Loucy (cell line): ENCODE data around the gene SREK1IP1.
A peak's percentile ranks its signal among the peaks of the same experiment; 100 is the strongest.

Experiments used
- H2AFZ ChIP-seq: fragments of 200-600 bp; sonication (generic); 2 replicates; pipeline ENCODE4 v1.6.0; 2016; ENCODE audit warnings: antibody characterized with exemption, mild to moderate bottlenecking, low read length, moderate library complexity
- H3F3A ChIP-seq: fragments of 200-600 bp; 2 replicates; pipeline ENCODE4 v1.6.0; 2016; ENCODE audit warnings: antibody characterized with exemption, low read depth, mild to moderate bottlenecking
- H3K27me3 ChIP-seq: fragments of 200-600 bp; sonication (generic); 2 replicates; pipeline ENCODE4 v1.6.1; 2014; ENCODE audit warnings: low read length, mild to moderate bottlenecking; ENCODE audit not compliant: insufficient read depth, poor library complexity, severe bottlenecking
- H3K36me3 ChIP-seq: fragments of 200-600 bp; sonication (generic); 2 replicates; pipeline ENCODE4 v1.6.1; 2016; ENCODE audit warnings: low read length; ENCODE audit not compliant: insufficient read depth
- H3K4me1 ChIP-seq: fragments of 200-600 bp; sonication (generic); 2 replicates; pipeline ENCODE4 v1.5.1; 2014; ENCODE audit warnings: low read length, mild to moderate bottlenecking; ENCODE audit not compliant: insufficient read depth, poor library complexity, severe bottlenecking
- H3K4me2 ChIP-seq: fragments of 200-600 bp; sonication (generic); 2 replicates; pipeline ENCODE4 v1.6.0; 2014; ENCODE audit warnings: antibody characterized with exemption, low read length, low read depth, mild to moderate bottlenecking; ENCODE audit not compliant: poor library complexity, severe bottlenecking
- H3K4me3 ChIP-seq: fragments of 200-600 bp; sonication (generic); 2 replicates; pipeline ENCODE4 v1.5.1; 2014; ENCODE audit warnings: low read length, mild to moderate bottlenecking, mixed read lengths; ENCODE audit not compliant: poor library complexity, severe bottlenecking
- H3K79me2 ChIP-seq: fragments of 200-600 bp; sonication (generic); 2 replicates; pipeline ENCODE4 v1.6.1; 2014; ENCODE audit warnings: low read length; ENCODE audit not compliant: insufficient read depth
- H3K9ac ChIP-seq: fragments of 200-600 bp; sonication (generic); 2 replicates; pipeline ENCODE4 v1.6.0; 2014; ENCODE audit warnings: mild to moderate bottlenecking, low read depth, low read length, moderate library complexity; ENCODE audit not compliant: poor library complexity, severe bottlenecking
- H3K9me2 ChIP-seq: fragments of 200-600 bp; sonication (generic); replicated peaks from 2 replicates; pipeline ENCODE4 v1.6.1; 2016; ENCODE audit warnings: low read depth, low read length, mixed read lengths
- H3K9me3 ChIP-seq: fragments of 200-600 bp; sonication (generic); 2 replicates; pipeline ENCODE4 v1.6.1; 2014; ENCODE audit warnings: mild to moderate bottlenecking, antibody characterized with exemption, low read length, low read depth; ENCODE audit not compliant: insufficient read depth
- H4K20me1 ChIP-seq: fragments of 200-600 bp; sonication (generic); 2 replicates; pipeline ENCODE4 v1.6.0; 2014; ENCODE audit warnings: antibody characterized with exemption, low read length, mild to moderate bottlenecking; ENCODE audit not compliant: insufficient read depth, poor library complexity, severe bottlenecking
- CTCF ChIP-seq: fragments of 200-600 bp; sonication (generic); conservative IDR thresholded peaks from 2 replicates; pipeline ENCODE4 v1.5.1; 2014; ENCODE audit warnings: mild to moderate bottlenecking, antibody characterized with exemption, low read length
- EZH2phosphoT487 ChIP-seq: fragments of 200-600 bp; IDR thresholded peaks from 2 replicates; pipeline ENCODE4 v1.6.1; 2018; ENCODE audit warnings: antibody characterized with exemption, mild to moderate bottlenecking, moderate library complexity, borderline replicate concordance

SREK1IP1 gene

GRCh38 chr5:64775291-64775690 lies 6.8 kb upstream of the SREK1IP1 start:
- H2AFZ ChIP-seq = no peak overlapping the region
- TF ChIP-seq EZH2phosphoT487 (no peak), CTCF (no peak)
- H3K9me3 ChIP-seq = no peaks in the 10 kb centered on the region
- H3K79me2 ChIP-seq = peaks cover 30% of the 10 kb centered on the region
- H3K9ac ChIP-seq = no peak overlapping the region
- no peaks in the 10 kb centered on the region for H3K27me3 ChIP-seq
- H4K20me1 ChIP-seq = no peaks in the 10 kb centered on the region
- H3K4me1 ChIP-seq = peaks cover 53% of the 10 kb centered on the region
- H3F3A ChIP-seq = no peaks in the 10 kb centered on the region
- H3K9me2 ChIP-seq = no peaks in the 10 kb centered on the region
- no peak overlapping the region for H3K4me3 ChIP-seq
- no peaks in the 10 kb centered on the region; the same call in 1 of the 2 replicates for H3K36me3 ChIP-seq
- peak overlapping the region; percentile 41 for H3K4me2 ChIP-seq

- Histone ChIP-seq H3K4me1 (peaks cover 63% of the 10 kb centered on the region), H3K27me3 (no peaks in the 10 kb centered on the region), H3K9me3 (no peaks in the 10 kb centered on the region), H3F3A (no peaks in the 10 kb centered on the region), H2AFZ (0 out of 2 replicates have a peak overlapping the region, but pooled peaks have one; percentile 48), H3K4me2 (peak overlapping the region; percentile 74), H3K79me2 (peaks cover 45% of the 10 kb centered on the region), H3K9ac (peak overlapping the region; percentile 23), H4K20me1 (no peaks in the 10 kb centered on the region), H3K36me3 (no peaks in the 10 kb centered on the region), H3K9me2 (no peaks in the 10 kb centered on the region), H3K4me3 (peak overlapping the region; percentile 63)
- TF ChIP-seq CTCF (no peak), EZH2phosphoT487 (no peak)
These were observed 5.0 kb upstream of the SREK1IP1 start for GRCh38 chr5:64773533-64773932.

- H2AFZ ChIP-seq = no peak overlapping the region
- H3K4me1 ChIP-seq = peaks cover 70% of the 10 kb centered on the region
- H3K36me3 ChIP-seq = no peaks in the 10 kb centered on the region
- TF ChIP-seq CTCF = no peak
- TF ChIP-seq EZH2phosphoT487 = no peak
- H3K4me2 ChIP-seq = peak overlapping the region; percentile 88
- no peaks in the 10 kb centered on the region for H3K9me3 ChIP-seq
- H3F3A ChIP-seq = no peaks in the 10 kb centered on the region
- H4K20me1 ChIP-seq = no peaks in the 10 kb centered on the region
- H3K79me2 ChIP-seq = peaks cover 62% of the 10 kb centered on the region
- no peaks in the 10 kb centered on the region for H3K27me3 ChIP-seq
- no peak overlapping the region for H3K4me3 ChIP-seq
- no peaks in the 10 kb centered on the region for H3K9me2 ChIP-seq
- no peak overlapping the region for H3K9ac ChIP-seq
These were observed 3.2 kb upstream of the SREK1IP1 start for GRCh38 chr5:64771736-64772135.
